CD4-positive, alpha-beta T cell (primary cell): ENCODE measurements around the gene CYB561. TPM values are rescaled to one million over a fixed set of nuclear protein-coding genes. Genes with fewer than 3 reads are reported as not detected.

Source experiments
- ATAC-seq: fragments of 200-7000 bp; cut with Tn5 transposase; one replicate; pipeline ENCODE4 v1.10.0; 2022; ENCODE audit warnings: mild to moderate bottlenecking; ENCODE audit not compliant: poor library complexity
- CTCF ChIA-PET: fragments of 350-600 bp; sonication (Branson Sonifier 250); formaldehyde crosslinking; loops from one replicate; lab custom pipeline; 2021; ENCODE audit warnings: antibody characterized with exemption, inconsistent platforms; lab: Charles Lee
- POLR2A ChIA-PET: fragments of 350-600 bp; sonication (Branson Sonifier 250); formaldehyde crosslinking; loops from one replicate; lab custom pipeline; 2021; ENCODE audit warnings: antibody characterized with exemption, inconsistent platforms; lab: Charles Lee
- DNase-seq, 14 experiments: peaks; one replicate each; pipeline ENCODE4 v3.0.0-alpha.2; 2013 to 2020; ENCODE audit warnings: mixed read lengths in 2 of 14
- H3K27ac ChIP-seq, 2 donors: one replicate each; pipeline versions ENCODE4 v1.5.1 to v1.7.0; 2013; ENCODE audit warnings: low read length in 2 of 2, low read depth in 1 of 2, mild to moderate bottlenecking in 1 of 2
- H3K27me3 ChIP-seq, 2 experiments: 1 replicate in 1 of 2; 2 replicates in 1 of 2; pipeline versions ENCODE4 v1.6.1 to v1.7.0; 2013; ENCODE audit warnings: low read length in 2 of 2, control low read depth in 1 of 2, mild to moderate bottlenecking in 1 of 2, moderate library complexity in 1 of 2; ENCODE audit not compliant: insufficient read depth in 2 of 2, control insufficient read depth in 1 of 2
- H3K36me3 ChIP-seq: one replicate; pipeline ENCODE4 v1.6.1; 2013; ENCODE audit warnings: low read length, control low read depth; ENCODE audit not compliant: insufficient read depth
- H3K4me1 ChIP-seq: one replicate; pipeline ENCODE4 v1.6.1; 2013; ENCODE audit warnings: low read length, control low read depth; ENCODE audit not compliant: insufficient read depth
- H3K4me3 ChIP-seq: one replicate; pipeline ENCODE4 v1.5.1; 2013; ENCODE audit warnings: mild to moderate bottlenecking, low read length, moderate library complexity
- H3K9me3 ChIP-seq, 2 experiments: 1 replicate in 1 of 2; 2 replicates in 1 of 2; pipeline versions ENCODE4 v1.6.1 to v1.7.0; 2013; ENCODE audit warnings: low read length in 2 of 2, mild to moderate bottlenecking in 2 of 2, control low read depth in 1 of 2, moderate library complexity in 1 of 2; ENCODE audit not compliant: control insufficient read depth in 1 of 2, insufficient read depth in 1 of 2
- H3K27ac Mint-ChIP-seq: one replicate; pipeline ENCODE4 v1.8.0; 2020; ENCODE audit warnings: mixed read lengths
- H3K27me3 Mint-ChIP-seq: one replicate; pipeline ENCODE4 v1.8.0; 2021; ENCODE audit warnings: mixed read lengths
- H3K36me3 Mint-ChIP-seq: one replicate; pipeline ENCODE4 v1.8.0; 2021; ENCODE audit warnings: low read depth, mixed read lengths
- H3K4me1 Mint-ChIP-seq: one replicate; pipeline ENCODE4 v1.8.0; 2021; ENCODE audit warnings: low read depth, mixed read lengths
- H3K4me3 Mint-ChIP-seq: one replicate; pipeline ENCODE4 v1.8.0; 2020; ENCODE audit warnings: mild to moderate bottlenecking, mixed read lengths
- H3K9me3 Mint-ChIP-seq: one replicate; pipeline ENCODE4 v1.8.0; 2020; ENCODE audit warnings: mixed read lengths
- CTCF ChIP-seq: fragments of 200-600 bp; IDR thresholded peaks from one replicate; pipeline ENCODE4 v1.8.0; 2022; ENCODE audit warnings: antibody characterized with exemption, mild to moderate bottlenecking
- intact Hi-C, 2 experiments: fragments of 100-400 bp; cut with DNase I in 1 of 2; cut with micrococcal nuclease in 1 of 2; formaldehyde crosslinking; loops; one replicate each; pipeline versions ENCODE4 v1.15.1 to v1.9.0; 2023 to 2025; cut with DNase I, micrococcal nuclease
- total RNA-seq, 174 experiments: library from RNA in 2 of 174; stranded (reverse) in 2 of 174; gene quantifications; one replicate each; pipeline ENCODE4 v1.2.3 and lab custom pipeline; 2021 to 2026

Gene CYB561
- total RNA-seq, 2 experiments from 2014 or later: 17.4 to 18.1 TPM

GRCh38 chr17:63452962-63453551, 7.0 kb upstream of the CYB561 start:
- H3K9me3 Mint-ChIP-seq: no peaks in the 10 kb centered on the region
- peaks cover 11% of the 10 kb centered on the region for H3K4me1 ChIP-seq
- H3K27ac ChIP-seq: no peak overlapping the region
- peaks cover 8% of the 10 kb centered on the region for H3K4me1 Mint-ChIP-seq
- H3K4me3 ChIP-seq: no peak overlapping the region
- H3K27me3 ChIP-seq: no peaks in the 10 kb centered on the region
- intact Hi-C loops: no loop called here
- no peak overlapping the region for H3K27ac Mint-ChIP-seq
- H3K4me3 Mint-ChIP-seq: no peak overlapping the region
- ChIA-PET CTCF (interaction anchor here (1.5 kb wide), 1 partner anchor 26 kb away, joined by 4 read pairs; no protein-coding TSS in a partner anchor), POLR2A (no interaction called here)
- no peak for TF ChIP-seq CTCF
- H3K9me3 ChIP-seq: no peaks in the 10 kb centered on the region
- DNase-seq (no peak), ATAC-seq (no peak)
- H3K36me3 ChIP-seq: no peaks in the 10 kb centered on the region
- H3K27me3 Mint-ChIP-seq: peaks cover 6% of the 10 kb centered on the region
- H3K36me3 Mint-ChIP-seq: no peaks in the 10 kb centered on the region

GRCh38 chr17:63452046-63452961, 6.2 kb upstream of the CYB561 start:
- Histone ChIP-seq H3K27me3 (no peaks in the 10 kb centered on the region), H3K9me3 (peaks cover 0 to 3% of the 10 kb centered on the region in 2 experiments), H3K4me1 (peaks cover 18% of the 10 kb centered on the region), H3K4me3 (no peak overlapping the region), H3K27ac (no peak overlapping the region), H3K36me3 (no peaks in the 10 kb centered on the region)
- H3K27ac Mint-ChIP-seq: no peak overlapping the region
- ChIA-PET POLR2A (no interaction called here), CTCF (interaction anchor here (1.5 kb wide), 1 partner anchor 27 kb away, joined by 4 read pairs; no protein-coding TSS in a partner anchor)
- H3K4me3 Mint-ChIP-seq: no peak overlapping the region
- ATAC-seq (no peak), DNase-seq (no peak)
- peaks cover 6% of the 10 kb centered on the region for H3K27me3 Mint-ChIP-seq
- H3K9me3 Mint-ChIP-seq: no peaks in the 10 kb centered on the region
- TF ChIP-seq CTCF: no peak
- no peaks in the 10 kb centered on the region for H3K36me3 Mint-ChIP-seq
- intact Hi-C loops: no loop called here
- peaks cover 11% of the 10 kb centered on the region for H3K4me1 Mint-ChIP-seq

GRCh38 chr17:63451150-63451549, 5.0 kb upstream of the CYB561 start:
- no peak for DNase-seq
- H3K4me3 ChIP-seq: no peak overlapping the region
- H3K27me3 ChIP-seq: no peaks in the 10 kb centered on the region
- peaks cover 0 to 3% of the 10 kb centered on the region in 2 experiments for H3K9me3 ChIP-seq
- POLR2A ChIA-PET: no interaction called here
- no peak for ATAC-seq
- H3K27ac Mint-ChIP-seq: no peak overlapping the region
- H3K4me1 Mint-ChIP-seq: peaks cover 15% of the 10 kb centered on the region
- no peaks in the 10 kb centered on the region for H3K36me3 ChIP-seq
- peaks cover 6% of the 10 kb centered on the region for H3K27me3 Mint-ChIP-seq
- no peak overlapping the region for H3K4me3 Mint-ChIP-seq
- intact Hi-C loops: no loop called here
- peaks cover 29% of the 10 kb centered on the region for H3K4me1 ChIP-seq
- no peak for TF ChIP-seq CTCF
- CTCF ChIA-PET: interaction anchor here (1.1 to 1.5 kb wide), 2 partner anchors 26 kb away, joined by 3 read pairs; partner anchors contain the start of gene ACE
- no peaks in the 10 kb centered on the region for H3K9me3 Mint-ChIP-seq
- no peaks in the 10 kb centered on the region for H3K36me3 Mint-ChIP-seq
- H3K27ac ChIP-seq: no peak overlapping the region
